GM21737 (cell line): ENCODE data around the gene ECD.
"Not testable (repeated sequence)": the region's sequence is repeated elsewhere in the genome, so short reads cannot be mapped to it uniquely, and the experiment has no call there.

Experiments used
- ATAC-seq: cut with Tn5 transposase; IDR thresholded peaks from one replicate; pipeline ENCODE4 v1.9.1; 2021; ENCODE audit warnings: mild to moderate bottlenecking, moderate library complexity; ENCODE audit not compliant: unreplicated experiment

Gene ECD

DNA sequence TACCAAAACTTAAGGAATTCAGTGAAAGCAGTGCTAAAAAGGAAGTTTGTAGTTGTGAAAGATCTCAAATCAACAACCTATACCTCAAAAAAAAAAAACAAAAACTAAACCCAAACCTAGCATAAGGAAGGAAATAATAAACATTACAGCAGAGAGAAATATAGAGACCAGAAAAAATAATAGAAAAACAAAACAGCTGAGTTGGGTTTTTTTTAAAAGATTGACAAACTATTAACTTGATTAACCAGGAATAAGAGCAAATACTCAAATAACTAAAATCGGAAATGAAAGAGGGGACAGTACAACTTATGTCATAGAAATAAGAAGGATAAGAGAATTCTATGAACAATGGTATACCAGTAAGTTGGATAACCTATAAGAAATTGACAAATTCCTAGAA, 6.7 kb downstream of the ECD start:
- no peak for ATAC-seq

DNA sequence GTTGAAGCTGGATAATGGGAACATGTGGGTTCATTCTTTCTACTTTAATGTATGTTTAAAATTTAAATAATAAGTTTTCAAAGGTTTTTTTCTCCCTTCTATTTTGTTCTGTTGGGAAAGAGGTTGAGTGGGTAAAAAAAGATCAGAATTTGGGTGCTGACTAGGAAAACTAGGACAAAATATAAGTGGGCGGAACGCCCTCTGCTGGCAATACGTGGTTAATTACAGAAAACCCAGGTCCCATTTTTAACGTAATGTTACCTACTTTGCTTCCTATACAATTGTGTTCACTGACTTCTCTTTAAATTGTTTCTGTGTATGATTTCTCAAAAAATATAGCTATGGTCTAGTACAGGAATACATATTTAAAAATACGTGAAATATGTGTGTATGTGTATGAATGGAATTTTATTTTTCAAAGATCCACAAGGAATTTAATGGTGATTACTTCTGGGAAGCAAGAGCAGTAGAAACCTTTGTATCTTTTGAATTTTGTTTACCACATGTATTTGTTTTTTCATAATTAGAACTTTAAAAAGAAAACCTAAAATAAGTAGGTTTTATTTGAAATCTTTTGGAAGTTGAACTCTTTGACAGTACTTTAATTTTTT, 8.7 kb downstream of the ECD start:
- ATAC-seq, result no peak

DNA sequence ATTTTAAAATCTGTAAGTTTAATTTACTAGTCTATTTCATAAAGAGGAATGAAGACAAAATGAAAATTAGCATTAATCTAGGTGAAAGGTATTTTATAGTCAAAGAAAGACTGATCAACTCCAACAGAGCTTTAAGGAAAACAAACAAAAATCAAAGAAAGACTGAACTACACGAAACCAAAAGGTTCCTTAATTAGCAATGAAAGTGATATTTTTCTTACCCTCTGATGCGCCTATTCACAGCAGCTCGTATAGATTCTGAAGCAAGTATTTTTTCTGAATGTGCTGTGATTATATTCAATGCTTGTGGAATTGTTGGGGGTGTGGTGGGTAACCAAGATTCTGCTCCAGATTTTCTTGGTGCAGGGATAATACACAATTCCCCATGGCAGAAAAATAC, 11.8 kb downstream of the ECD start:
- ATAC-seq, result no peak

DNA sequence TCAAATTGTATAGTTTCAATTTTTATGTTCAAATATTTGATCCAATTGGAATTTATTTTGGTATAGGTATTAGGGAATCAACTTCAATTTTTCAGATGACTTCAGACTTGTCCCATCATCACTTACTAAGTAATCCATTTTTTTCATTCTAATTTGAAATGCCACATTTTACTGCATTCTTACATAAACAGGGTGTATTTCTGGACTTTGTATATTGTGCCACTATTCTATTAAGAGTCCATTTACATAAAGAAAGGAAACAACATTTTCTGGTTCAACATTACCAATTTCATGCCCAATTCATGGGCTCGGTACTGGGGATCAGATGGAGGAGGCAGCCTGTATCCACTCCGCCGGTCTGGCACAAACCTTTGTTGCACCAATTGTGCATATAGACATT, 15.8 kb downstream of the ECD start:
- ATAC-seq, result no peak

DNA sequence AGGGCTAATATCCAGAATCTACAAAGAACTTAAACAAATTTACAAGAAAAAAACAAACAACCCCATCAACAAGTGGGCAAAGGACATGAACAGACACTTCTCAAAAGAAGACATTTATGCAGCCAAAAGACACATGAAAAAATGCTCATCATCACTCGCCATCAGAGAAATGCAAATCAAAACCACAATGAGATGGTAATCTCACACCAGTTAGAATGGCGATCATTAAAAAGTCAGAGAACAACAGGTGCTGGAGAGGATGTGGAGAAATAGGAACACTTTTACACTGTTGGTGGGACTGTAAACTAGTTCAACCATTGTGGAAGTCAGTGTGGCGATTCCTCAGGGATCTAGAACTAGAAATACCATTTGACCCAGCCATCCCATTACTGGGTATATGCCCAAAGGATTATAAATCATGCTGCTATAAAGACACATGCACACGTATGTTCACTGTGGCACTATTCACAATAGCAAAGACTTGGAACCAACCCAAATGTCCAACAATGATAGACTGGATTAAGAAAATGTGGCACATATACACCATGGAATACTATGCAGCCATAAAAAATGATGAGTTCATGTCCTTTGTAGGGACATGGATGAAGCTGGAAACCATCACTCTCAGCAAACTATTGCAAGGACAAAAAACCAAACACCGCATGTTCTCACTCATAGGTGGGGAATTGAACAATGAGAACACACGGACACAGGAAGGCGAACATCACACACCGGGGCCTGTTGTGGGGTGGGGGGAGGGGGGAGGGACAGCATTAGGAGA, 17.0 kb downstream of the ECD start:
- ATAC-seq, result not testable (repeated sequence)

DNA sequence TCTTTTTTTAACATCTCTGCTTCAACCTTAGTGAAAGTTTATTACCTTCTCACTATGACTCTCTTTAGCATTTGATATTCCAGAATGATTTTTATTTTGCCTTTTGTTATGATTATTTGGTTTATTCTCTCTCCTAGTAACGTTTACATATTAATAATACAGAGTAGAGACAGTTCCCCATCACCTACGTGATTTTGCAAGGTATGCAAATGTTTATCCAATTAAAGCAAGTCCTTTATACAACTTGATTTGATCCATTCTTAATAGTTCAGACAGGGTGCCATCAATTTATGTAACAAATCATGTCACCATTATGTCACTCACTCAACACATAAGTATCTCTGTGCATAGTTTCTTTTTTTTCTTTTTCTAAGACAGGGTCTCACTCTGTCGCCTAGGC, 26.2 kb downstream of the ECD start:
- ATAC-seq, result no peak

DNA sequence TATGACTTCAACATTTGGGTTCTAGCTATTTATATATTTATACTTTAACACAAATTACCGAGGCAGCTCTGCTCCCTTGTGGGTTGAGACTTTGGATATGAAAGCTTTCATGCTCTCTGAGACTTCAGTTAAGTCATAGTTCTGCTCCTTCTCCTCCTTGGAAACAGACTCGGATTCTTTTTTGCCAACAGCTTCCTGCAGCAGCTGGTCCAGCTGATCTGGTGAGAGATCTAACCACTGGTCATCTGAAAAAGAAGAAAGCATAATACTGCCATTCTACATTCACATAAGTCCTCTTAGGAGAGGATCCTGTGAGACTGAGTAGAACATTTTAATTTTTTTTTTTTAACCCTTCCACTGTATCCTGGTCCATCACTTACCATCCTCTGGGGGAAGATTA, 28.6 kb downstream of the ECD start:
- no peak for ATAC-seq

DNA sequence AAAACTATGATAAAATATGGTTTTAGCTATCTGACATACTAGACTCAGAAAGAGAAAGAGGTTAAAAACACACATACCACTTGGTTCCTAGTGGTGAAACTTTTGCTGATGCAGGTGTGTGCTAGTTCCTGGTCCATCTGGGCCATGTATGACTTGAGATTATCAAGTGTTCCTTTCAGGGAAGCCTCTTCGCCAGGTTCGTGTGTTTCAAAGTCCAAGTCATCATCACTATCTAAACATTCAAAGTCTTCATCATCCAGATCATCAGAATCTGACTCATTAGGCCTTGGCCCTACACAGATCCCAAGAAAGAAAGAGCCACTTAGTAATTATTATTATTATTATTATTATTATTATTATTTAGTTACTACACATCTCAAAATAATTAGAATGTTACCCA, 31.2 kb downstream of the ECD start:
- no peak for ATAC-seq

DNA sequence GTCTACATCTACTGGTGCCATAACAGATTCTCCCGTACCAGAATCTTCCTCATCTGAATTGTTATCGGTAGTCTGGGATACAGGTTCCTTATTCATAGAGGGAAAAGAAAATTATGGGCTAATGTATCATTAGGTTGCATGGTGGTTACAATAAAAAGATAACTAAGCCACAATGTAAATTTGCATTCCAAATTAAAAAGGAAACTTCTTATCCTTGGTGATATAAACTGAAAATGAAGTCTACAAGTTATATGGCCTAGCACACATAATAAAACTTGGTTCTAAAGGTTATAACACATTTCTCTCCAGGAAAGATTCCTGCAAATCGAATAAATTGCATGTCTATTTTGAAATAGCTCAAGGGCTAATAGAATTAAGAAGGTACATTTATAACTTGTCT, 33.1 kb downstream of the ECD start:
- no peak for ATAC-seq

DNA sequence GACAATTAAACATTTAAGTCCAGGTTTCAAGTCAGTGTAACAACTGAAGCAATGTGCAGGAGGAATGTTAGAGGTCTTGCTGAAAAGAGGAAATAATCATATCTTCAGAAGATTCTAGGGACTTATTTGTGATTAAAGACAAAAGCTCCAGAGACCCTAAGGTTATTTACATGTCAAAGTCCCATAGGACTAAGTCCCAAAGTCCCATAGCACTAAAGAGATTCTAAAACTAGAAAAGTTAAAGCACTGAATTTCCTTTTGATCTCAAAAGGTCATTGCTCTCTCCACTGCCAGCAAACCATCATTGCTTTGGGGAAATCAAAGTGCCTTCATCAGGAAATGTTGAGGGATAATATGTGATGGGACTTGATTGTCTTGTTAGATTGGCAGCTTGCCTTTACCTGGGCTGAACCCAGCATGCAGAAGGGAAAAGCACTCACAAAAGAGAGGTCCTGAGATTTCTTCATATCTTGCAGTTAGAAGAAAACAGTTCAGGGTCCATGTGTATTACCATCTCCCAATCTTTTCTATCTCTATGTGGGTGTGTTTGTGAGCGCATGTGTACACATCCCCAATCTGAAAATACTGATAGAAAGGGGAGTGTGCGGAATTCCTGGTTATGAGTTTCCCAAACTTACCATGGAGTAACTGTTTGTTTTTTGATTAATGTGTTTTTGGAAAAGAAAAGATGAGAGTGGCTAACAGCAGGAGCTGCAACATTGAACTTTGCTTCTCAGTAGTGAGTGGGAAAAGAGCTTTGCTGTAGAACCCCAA, 35.7 kb downstream of the ECD start:
- ATAC-seq, result no peak

DNA sequence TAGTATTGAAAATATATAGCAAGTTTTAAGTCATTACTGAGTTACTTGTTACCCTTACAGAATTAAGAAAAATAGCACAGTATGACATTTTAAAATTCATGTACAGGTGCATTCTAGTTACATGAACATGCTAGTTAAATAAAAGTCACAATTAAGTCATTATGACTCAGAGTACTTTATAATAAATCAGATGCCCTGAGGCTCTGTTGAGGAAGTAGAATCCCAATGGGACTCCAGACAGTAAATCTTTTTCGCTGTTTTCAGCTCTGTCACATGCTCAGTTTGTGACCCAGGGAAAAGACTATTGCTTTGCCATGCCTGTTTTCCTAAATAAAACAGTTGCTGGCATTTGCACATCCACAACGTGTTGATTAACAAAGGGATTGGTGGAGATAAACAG, 36.5 kb downstream of the ECD start:
- ATAC-seq, result no peak

DNA sequence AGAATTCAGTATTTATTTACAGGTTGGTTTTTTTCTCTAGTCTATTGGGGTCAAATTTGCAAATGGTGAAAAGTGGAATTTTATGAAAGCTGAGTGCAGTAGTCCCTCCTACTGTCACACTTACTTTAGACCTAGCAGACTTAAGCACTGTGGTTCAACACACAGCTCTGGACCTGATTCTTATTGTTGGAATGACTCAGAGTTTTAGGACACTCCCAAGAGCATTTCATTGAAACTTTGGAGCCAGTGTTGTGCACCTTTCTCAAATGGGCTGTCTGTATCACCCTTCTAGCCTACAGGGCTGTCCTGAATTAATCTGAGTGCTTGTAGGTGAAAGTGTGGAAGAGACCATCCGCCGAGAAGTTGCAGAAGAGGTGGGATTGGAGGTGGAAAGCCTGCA, 41.5 kb downstream of the ECD start:
- ATAC-seq, result no peak

DNA sequence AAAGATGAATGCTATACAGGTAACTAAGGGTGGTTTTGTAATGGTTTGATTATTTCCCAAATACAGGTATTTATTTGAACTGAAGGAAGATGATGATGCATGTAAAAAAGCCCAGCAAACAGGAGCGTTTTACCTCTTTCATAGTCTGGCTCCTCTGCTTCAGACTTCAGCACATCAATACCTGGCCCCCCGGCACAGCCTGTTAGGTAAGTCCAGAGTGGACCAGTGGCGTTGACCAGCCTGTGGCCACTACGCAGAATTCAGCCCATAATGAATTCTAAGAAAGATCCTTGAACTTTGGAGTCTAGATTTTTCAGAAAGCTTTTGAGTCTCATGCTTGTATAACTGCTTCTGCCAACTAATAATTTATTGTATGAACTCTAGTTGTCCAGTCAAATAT, 47.9 kb downstream of the ECD start:
- no peak for ATAC-seq

DNA sequence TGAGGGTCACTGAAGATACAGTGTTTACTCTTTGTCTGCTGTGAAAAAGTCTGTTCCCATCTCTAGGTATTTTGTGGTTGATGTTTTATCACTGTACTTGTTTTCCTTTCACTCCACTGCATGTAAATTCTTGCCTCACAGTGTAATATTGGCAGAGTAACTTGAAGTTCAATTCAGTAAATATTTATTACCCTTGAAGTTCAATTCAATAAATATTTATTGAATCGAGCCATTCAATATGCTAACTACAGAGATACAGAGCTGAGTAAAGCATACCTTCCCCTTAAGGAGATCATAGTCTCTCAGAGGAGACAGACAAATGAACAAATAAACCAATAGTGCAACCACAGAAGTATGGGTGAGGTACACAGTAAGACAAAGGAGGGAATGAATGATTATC, 48.4 kb downstream of the ECD start:
- ATAC-seq, result no peak

DNA sequence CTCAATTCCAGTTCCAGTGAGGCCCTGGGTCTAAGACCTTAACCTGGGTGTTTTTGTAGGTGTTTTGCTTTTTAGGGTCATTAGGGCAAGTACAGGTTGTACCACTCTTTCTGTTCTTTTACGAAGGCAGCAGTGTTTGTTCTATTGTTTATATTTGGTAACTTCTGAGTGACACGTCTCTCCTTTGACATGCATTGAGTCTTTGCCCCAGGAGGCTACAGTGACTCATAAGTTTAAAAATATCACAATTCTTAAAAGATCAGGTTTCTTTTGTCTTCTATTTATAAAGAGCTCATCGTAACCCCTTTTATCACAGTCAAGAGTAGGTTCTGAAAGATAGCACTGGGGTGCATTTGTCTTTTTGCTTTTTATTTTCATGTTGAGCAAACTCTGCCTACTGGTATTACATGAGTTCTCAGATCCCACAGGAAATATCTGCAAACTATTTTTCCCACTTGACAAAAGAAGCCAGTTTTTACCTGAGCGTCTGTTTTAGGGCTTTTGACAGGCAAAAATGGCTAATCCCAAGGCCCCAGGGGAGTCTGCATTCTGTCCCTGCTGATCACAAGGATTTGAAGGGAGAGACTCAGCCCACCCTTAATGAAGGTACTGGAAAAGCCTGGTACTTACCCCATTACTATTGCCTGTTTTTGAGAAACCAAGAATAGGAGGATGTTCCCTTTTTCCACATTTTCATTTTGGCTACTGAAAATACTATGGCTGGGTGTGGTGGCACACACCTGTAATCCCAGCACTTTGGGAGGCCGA, 49.6 kb downstream of the ECD start:
- ATAC-seq, result peak; percentile 72

DNA sequence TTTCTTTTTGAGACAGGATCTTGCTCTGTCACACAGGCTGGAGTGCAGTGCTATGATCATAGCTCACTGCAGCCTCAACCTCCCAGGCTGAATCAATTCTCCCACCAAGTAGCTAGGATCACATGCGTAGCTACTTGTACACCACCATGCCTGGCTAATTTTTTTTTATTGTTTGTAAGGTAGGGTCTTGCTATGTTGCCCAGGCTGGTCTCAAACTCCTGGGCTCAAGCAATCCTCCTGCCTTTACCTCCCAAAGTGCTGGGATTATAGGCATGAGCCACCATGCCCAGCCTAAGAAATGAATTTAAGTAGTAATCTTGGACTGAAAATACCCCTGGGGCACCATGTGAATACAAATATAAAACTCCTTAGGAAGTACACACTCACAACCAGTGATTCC, 51.8 kb downstream of the ECD start:
- no peak for ATAC-seq

DNA sequence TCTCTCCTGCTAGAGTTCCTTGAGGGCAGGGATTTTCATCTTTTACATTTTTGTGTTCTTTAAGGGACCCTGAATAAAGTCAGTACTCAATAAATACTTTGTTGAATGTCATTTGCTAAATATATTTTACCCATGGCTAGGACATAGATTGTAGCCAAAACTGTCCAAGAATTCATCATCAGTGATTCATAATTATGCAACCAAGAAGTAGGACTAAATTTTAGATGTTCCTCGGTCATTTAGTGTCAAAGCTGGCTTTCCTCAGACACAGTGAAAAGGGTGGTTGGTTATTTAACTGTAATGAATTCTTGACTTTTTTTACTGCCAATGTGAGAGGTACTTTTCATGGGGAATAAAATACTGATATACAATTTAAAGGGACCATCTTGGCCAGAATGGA, 54.3 kb downstream of the ECD start:
- ATAC-seq, result no peak

DNA sequence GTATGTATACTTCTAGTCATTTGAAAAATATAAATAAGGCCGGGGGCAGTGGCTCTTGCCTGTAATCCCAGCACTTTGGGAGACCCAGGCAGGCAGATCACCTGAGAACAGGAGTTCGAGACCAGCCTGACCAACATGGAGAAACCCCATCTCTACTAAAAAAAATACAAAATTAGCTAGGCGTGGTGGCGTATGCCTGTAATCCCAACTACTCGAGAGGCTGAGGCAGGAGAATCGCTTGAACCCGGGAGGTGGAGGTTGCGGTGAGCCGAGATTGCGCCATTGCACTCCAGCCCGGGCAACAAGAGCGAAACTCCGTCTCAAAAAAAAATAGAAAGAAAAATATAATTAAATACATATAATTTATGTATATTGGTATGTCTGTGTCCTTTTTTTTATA, 55.8 kb downstream of the ECD start:
- not testable (repeated sequence) for ATAC-seq

DNA sequence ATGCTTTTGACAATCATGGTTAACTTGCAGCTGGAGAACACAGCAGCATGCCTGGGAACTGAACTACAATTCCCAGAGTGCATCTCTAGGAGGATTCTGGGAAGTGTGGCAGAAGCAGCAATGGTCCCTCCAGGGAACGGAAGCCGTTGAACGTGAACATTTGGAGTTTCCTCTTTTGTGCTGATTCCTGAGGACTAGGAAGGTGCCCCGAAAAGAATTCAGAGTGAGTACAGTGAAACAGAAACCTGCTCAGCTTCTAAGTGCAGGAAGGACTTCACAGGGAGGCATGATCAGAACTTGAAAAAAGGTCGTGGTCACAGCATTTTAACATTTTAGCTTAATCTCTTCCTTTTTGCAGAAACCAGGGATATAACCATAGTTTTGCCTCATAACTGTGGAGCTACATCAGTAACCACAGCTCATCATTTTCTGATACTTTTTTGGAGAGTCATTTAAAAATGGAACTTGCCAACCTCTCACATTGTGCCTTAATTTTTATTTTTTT, 57.4 kb downstream of the ECD start, which contains the start of gene NUDT13:
Gene NUDT13 (plus strand): TSS at position 111 of the 505 bp plus-strand sequence. CDS start 3,911 bp downstream, outside the sequence.
- ATAC-seq, result peak; percentile 66

DNA sequence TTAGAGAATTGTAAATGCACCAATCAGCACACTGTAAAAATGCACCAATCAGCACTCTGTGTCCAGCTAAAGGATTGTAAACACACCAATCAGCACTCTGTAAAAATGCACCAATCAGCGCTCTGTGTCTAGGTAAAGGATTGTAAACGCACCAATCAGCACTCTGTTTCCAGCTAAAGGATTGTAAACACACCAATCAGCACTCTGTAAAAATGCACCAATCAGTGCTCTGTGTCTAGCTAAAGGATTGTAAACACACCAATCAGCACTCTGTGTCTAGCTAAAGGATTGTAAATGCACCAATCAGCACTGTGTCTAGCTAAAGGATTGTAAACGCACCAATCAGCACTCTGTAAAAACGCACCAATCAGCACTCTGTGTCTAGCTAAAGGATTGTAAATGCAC, 58.6 kb downstream of the ECD start:
- ATAC-seq, result not testable (repeated sequence)

DNA sequence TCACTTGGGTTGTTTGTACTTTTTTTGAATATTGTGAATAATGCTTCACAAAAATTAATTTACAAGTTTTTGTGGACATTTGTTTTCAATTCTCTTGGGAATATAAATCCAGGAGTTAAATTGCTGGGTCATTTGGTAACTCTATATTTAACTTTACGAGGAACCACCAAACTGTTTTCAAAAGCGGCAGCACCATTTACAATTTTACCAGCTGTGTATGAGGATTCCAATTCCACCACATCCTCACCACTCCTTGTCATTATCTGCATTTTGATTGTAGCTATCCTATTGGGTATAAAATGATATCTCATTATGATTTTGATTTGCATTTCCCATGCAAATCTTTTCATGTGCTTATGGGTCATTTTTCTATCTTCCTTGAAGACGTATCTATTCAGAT, 61.5 kb downstream of the ECD start:
- ATAC-seq, result no peak
